Naive B cell (primary cell): ENCODE results near the gene PARP14. TPM values are rescaled to one million over a fixed set of nuclear protein-coding genes. Genes with fewer than 3 reads are reported as not detected.
A peak's percentile ranks its signal among the peaks of the same experiment; 100 is the strongest.
"Not testable (repeated sequence)": the region's sequence is repeated elsewhere in the genome, so short reads cannot be mapped to it uniquely, and the experiment has no call there.

Source experiments
- ATAC-seq, 2 donors: fragments of 150-1000 bp; cut with Tn5 transposase; 2 replicates each; pipeline ENCODE4 v1.10.0; 2021; ENCODE audit warnings: low read depth in 2 of 2, mild to moderate bottlenecking in 2 of 2, moderate library complexity in 2 of 2
- DNase-seq: peaks from one replicate; pipeline ENCODE4 v3.0.0; 2022
- H3K27ac Mint-ChIP-seq, 6 donors: one replicate each; pipeline ENCODE4 v1.8.0; 2020 to 2022; ENCODE audit warnings: mild to moderate bottlenecking in 6 of 6, mixed read lengths in 6 of 6, moderate library complexity in 5 of 6, inconsistent platforms in 2 of 6
- H3K27me3 Mint-ChIP-seq, 3 donors: one replicate each; pipeline ENCODE4 v1.8.0; 2021 to 2022; ENCODE audit warnings: mixed read lengths in 3 of 3, mild to moderate bottlenecking in 1 of 3
- H3K36me3 Mint-ChIP-seq, 2 donors: one replicate each; pipeline ENCODE4 v1.8.0; 2020 to 2022; ENCODE audit warnings: mixed read lengths in 2 of 2, inconsistent platforms in 1 of 2, mild to moderate bottlenecking in 1 of 2
- H3K4me1 Mint-ChIP-seq, 3 donors: one replicate each; pipeline ENCODE4 v1.8.0; 2020 to 2022; ENCODE audit warnings: mixed read lengths in 3 of 3, inconsistent platforms in 1 of 3, mild to moderate bottlenecking in 1 of 3, moderate library complexity in 1 of 3
- H3K4me3 Mint-ChIP-seq, 8 donors: one replicate each; pipeline ENCODE4 v1.8.0; 2020 to 2022; ENCODE audit warnings: mild to moderate bottlenecking in 8 of 8, mixed read lengths in 8 of 8, moderate library complexity in 8 of 8, inconsistent platforms in 2 of 8
- H3K9me3 Mint-ChIP-seq, 7 donors: one replicate each; pipeline ENCODE4 v1.8.0; 2020 to 2022; ENCODE audit warnings: mixed read lengths in 7 of 7, mild to moderate bottlenecking in 5 of 7, inconsistent platforms in 2 of 7, moderate library complexity in 1 of 7
- polyA plus RNA-seq, 6 donors: library from polyadenylated mRNA; unstranded; fragments of 300-500 nt; fragmentation: Illumina TruSeq; gene quantifications; one replicate each; pipeline ENCODE4 v1.2.3, GENCODE V29; 2021; ENCODE audit warnings: low read depth in 6 of 6

The PARP14 gene, protein sequence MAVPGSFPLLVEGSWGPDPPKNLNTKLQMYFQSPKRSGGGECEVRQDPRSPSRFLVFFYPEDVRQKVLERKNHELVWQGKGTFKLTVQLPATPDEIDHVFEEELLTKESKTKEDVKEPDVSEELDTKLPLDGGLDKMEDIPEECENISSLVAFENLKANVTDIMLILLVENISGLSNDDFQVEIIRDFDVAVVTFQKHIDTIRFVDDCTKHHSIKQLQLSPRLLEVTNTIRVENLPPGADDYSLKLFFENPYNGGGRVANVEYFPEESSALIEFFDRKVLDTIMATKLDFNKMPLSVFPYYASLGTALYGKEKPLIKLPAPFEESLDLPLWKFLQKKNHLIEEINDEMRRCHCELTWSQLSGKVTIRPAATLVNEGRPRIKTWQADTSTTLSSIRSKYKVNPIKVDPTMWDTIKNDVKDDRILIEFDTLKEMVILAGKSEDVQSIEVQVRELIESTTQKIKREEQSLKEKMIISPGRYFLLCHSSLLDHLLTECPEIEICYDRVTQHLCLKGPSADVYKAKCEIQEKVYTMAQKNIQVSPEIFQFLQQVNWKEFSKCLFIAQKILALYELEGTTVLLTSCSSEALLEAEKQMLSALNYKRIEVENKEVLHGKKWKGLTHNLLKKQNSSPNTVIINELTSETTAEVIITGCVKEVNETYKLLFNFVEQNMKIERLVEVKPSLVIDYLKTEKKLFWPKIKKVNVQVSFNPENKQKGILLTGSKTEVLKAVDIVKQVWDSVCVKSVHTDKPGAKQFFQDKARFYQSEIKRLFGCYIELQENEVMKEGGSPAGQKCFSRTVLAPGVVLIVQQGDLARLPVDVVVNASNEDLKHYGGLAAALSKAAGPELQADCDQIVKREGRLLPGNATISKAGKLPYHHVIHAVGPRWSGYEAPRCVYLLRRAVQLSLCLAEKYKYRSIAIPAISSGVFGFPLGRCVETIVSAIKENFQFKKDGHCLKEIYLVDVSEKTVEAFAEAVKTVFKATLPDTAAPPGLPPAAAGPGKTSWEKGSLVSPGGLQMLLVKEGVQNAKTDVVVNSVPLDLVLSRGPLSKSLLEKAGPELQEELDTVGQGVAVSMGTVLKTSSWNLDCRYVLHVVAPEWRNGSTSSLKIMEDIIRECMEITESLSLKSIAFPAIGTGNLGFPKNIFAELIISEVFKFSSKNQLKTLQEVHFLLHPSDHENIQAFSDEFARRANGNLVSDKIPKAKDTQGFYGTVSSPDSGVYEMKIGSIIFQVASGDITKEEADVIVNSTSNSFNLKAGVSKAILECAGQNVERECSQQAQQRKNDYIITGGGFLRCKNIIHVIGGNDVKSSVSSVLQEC (N-terminal part only)
- 10 to 100 TPM in 5 of 6 donors, 1 to 10 TPM in 1; 5.9 to 45.2 (median 34.2) TPM for polyA plus RNA-seq

DNA sequence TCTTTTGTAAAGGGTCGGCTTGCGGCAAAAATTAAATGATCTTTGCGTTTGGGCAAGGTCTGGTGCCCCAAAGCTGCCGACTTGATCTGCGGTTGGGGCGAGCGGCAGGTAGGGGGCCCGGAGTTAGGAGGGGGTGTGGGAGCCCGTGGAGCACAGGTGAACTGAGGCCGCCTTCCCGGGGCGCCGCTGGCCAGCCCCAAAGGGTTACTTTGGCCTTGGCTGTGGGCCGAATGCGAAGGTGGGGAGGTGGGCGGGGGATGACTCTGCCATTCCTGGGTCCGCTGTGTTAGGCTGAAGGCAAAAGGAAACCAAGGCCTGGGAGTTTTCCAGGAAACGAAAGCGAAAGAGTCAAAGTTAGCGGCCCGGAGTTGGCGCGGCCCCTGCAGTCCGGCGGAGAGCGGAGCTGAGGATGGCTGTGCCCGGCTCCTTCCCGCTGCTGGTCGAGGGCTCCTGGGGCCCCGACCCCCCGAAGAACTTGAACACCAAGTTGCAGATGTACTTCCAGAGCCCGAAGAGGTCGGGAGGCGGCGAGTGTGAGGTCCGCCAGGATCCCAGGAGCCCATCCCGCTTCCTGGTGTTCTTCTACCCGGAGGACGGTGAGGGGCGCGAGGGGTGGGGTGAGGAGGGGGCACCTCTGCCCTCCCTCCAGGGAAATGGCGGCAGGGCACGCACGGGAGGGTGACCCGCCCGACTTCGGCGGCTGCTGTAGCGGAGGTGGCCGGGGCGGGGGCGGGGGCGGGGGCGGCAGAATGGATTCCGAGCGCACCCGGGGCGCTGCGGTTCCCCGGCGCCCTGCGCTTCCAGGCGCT, at the start of gene PARP14:
PARP14 (plus strand) TSS at position 365 of the 809 bp plus-strand sequence; CDS start at position 410, 45 bp downstream.
- H3K9me3 Mint-ChIP-seq, result no peaks in the 10 kb centered on the region
- no peaks in the 10 kb centered on the region for H3K27me3 Mint-ChIP-seq
- peak; percentile 55 to 63 for ATAC-seq
- DNase-seq, result peak; percentile 73
- H3K36me3 Mint-ChIP-seq, result peaks cover 14 to 17% of the 10 kb centered on the region in 2 donors
- peak within 1 kb of the TSS in 5 of 6 donors; percentile 98 to 100 (median 100) for H3K27ac Mint-ChIP-seq
- peak within 1 kb of the TSS; percentile 86 to 99 (median 97) for H3K4me3 Mint-ChIP-seq
- peaks cover 56 to 75% (median 72%) of the 10 kb centered on the region in 3 donors for H3K4me1 Mint-ChIP-seq

DNA sequence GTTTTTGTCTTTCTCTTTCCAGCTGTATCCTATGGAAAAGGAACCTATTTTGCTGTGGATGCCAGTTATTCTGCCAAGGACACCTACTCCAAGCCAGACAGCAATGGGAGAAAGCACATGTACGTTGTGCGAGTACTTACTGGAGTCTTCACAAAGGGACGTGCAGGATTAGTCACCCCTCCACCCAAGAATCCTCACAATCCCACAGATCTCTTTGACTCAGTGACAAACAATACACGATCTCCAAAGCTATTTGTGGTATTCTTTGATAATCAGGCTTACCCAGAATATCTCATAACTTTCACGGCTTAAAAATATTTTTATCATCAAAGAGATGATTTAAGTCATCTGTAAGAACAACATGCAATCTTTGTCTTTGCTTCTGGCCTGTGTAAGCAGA, 44.9 kb upstream of the PARP14 start:
- H3K36me3 Mint-ChIP-seq, result peaks cover 9 to 37% of the 10 kb centered on the region in 2 donors

DNA sequence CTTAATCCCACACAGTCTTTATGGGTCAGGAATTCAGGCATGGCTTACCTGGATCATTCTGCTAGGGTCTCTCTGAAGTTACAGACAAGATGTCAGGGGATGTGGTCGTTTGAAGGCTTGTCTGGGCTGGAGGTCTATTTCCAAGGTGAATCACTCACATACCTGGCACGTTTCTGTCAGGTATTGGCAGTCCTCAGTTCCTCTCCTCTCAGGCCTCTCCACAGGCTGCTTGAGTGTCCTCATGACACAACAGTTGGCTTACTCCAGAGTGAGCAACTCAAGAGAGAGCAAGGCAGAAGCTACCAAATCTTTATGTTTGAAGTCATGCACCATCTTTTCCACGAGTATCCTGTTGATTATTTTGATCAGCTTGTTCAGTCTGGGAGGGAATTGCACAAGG, 43.9 kb upstream of the PARP14 start:
- ATAC-seq (no peak), DNase-seq (no peak)
- H3K36me3 Mint-ChIP-seq, result peaks cover 9 to 42% of the 10 kb centered on the region in 2 donors
- no peaks in the 10 kb centered on the region for H3K9me3 Mint-ChIP-seq
- peak overlapping the region in 3 of 6 donors; percentile 11 to 49 (median 33) for H3K27ac Mint-ChIP-seq
- H3K4me1 Mint-ChIP-seq, result peaks cover 7 to 16% (median 11%) of the 10 kb centered on the region in 3 donors
- no peaks in the 10 kb centered on the region for H3K27me3 Mint-ChIP-seq
- no peak overlapping the region for H3K4me3 Mint-ChIP-seq

More for the DNA sequence above, 44.9 kb upstream of the PARP14 start:
- H3K27ac Mint-ChIP-seq, result no peak overlapping the region
- no peak for DNase-seq
- ATAC-seq, result no peak
- H3K4me3 Mint-ChIP-seq, result no peak overlapping the region
- H3K27me3 Mint-ChIP-seq, result no peaks in the 10 kb centered on the region
- no peaks in the 10 kb centered on the region for H3K9me3 Mint-ChIP-seq
- H3K4me1 Mint-ChIP-seq, result peaks cover 7 to 16% (median 11%) of the 10 kb centered on the region in 3 donors

DNA sequence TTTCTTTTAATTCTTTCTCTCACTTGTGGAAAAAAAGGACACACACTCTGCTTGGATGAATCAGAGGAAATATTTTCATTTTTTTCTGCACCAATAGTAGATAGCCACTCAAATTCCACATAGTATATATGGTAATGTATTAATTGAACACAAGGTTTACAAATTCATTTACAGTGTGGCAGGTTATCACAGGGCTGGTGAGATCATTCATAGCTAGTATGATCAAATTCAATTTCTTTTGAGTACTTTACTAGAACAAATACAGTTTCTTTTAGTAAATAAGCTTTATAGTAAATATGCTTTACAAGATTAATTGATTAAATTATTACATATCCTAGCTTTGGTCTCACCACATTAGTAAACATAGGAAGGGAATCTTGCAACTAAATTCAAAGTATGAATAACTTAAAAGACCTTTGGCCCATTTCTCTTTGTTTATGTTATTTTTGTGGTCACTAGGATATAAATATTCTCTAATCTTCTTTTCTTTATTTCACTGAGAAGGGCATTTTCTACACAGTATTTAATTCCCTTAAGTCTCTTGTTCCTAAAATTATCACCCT, 40.1 kb upstream of the PARP14 start:
- H3K27me3 Mint-ChIP-seq, result no peaks in the 10 kb centered on the region
- H3K4me1 Mint-ChIP-seq, result peaks cover 4 to 13% (median 10%) of the 10 kb centered on the region in 3 donors
- peaks cover 0 to 30% of the 10 kb centered on the region in 2 donors for H3K36me3 Mint-ChIP-seq
- no peaks in the 10 kb centered on the region for H3K9me3 Mint-ChIP-seq
- ATAC-seq, result no peak
- H3K4me3 Mint-ChIP-seq, result no peak overlapping the region
- H3K27ac Mint-ChIP-seq, result peak overlapping the region in 4 of 6 donors; percentile 2 to 85 (median 66)
- no peak for DNase-seq

DNA sequence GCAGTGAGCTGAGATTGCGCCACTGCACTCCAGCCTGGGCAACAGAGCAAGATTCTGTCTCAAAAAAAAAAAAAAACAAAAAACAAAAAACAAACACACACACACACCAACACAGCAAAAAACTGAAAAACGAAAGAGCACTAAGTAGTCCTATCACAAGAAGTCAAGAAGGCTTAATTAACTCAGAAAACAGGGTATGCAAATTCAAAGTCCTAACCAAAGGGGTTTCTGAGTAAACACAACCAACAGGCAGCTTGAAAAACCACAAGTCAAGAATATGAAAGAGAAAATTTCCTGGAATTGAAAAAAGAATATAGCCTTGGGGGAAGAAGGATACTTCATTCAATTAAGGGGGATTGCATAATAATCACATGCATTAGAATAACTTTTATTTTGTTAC, 37.7 kb upstream of the PARP14 start:
- H3K36me3 Mint-ChIP-seq, result peaks cover 0 to 13% of the 10 kb centered on the region in 2 donors
- no peak for ATAC-seq
- peak overlapping the region in 2 of 6 donors; percentile 36 to 87 for H3K27ac Mint-ChIP-seq
- H3K9me3 Mint-ChIP-seq, result no peaks in the 10 kb centered on the region
- H3K4me3 Mint-ChIP-seq, result no peak overlapping the region
- H3K4me1 Mint-ChIP-seq, result peaks cover 15 to 32% (median 27%) of the 10 kb centered on the region in 3 donors
- no peak for DNase-seq
- H3K27me3 Mint-ChIP-seq, result no peaks in the 10 kb centered on the region

DNA sequence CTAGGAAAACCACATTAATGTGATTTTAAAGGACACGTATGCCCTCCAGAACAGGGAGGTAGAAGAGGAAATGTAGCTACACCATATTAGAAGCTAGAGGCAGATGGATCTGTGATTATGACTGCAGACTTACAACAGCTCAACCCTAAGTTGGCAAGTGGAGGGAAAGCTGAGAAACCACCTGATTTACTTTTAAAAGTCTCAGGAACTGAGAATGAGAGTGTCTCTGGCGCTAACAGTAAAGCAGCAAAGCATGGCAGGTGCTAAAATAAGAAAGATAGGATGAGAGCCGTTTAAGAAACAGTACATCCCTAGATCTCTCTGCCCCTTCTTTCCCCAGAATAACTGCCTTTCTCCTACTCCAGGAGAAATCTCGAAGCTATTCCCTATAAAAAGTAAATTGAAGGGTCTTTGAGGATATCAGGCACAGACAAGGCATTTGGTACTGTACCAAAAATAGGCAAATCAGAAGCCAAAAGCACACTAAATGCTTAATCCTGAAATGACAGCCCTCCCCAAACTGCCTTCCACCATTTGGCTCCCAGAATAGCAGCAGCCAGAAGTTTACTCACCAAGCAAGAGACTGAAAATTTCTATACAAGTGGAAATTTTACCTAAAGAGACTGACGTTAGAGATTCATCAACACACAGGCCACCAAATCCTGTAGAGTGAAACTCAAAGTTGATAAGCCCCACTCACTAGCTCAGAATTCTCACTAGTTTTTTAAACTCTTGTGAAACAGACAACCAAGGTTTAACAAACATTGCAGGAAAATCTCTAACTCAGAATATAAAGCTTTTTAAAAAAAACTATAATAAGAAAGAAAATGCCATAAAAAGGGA, 34.3 kb upstream of the PARP14 start:
- no peak for ATAC-seq
- DNase-seq, result no peak
- Mint-ChIP-seq H3K9me3 (no peaks in the 10 kb centered on the region), H3K4me3 (peak overlapping the region in 3 of 8 donors; percentile 12 to 86 (median 62)), H3K27ac (peak overlapping the region in 2 of 6 donors; percentile 76), H3K36me3 (peaks cover 0 to under 1% of the 10 kb centered on the region in 2 donors), H3K4me1 (peaks cover 15 to 32% (median 23%) of the 10 kb centered on the region in 3 donors), H3K27me3 (no peaks in the 10 kb centered on the region)

DNA sequence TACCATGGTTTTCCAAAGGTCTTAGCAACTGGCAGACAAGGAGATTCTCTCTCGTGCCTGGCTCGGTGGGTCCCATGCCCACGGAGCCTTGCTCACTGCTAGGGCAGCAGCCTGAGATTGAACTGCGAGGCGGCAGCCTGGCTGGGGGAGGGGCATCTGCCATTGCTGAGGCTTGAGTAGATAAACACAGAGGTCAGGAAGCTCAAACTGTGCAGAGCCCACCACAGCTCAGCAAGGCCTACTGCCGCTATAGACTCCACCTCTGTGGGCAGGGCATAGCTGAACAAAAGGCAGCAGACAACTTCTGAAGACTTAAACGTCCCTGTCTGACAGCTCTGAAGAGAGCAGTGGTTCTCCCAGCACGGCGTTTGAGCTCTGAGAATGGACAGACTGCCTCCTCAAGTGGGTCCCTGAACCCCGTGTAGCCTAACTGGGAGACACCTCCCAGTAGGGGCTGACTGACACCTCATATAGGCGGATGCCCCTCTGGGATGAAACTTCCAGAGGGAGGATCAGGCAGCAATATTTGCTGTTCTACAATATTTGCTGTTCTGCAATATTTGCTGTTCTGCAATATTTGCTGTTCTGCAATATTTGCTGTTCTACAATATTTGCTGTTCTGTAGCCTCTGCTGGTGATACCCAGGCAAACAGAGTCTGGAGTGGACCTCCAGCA, 29.3 kb upstream of the PARP14 start:
- not testable (repeated sequence) for H3K27me3 Mint-ChIP-seq, H3K4me3 Mint-ChIP-seq, H3K9me3 Mint-ChIP-seq, DNase-seq, H3K27ac Mint-ChIP-seq, ATAC-seq, H3K36me3 Mint-ChIP-seq
- H3K4me1 Mint-ChIP-seq, result peaks cover 6 to 17% (median 11%) of the 10 kb centered on the region in 3 donors

DNA sequence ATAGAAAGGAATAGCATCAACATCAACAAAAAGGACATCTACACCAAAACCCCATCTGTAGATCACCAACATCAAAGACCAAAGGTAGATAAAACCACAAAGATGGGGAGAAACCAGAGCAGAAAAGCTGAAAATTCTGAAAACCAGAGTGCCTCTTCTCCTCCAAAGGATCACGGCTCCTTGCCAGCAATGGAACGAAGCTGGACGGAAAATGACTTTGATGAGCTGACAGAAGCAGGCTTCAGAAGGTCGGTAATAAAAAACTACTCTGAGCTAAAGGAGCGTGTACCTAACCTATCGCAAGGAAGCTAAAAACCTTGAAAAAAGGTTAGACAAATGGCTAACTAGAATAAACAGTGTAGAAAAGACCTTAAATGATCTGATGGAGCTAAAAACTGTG, 28.7 kb upstream of the PARP14 start:
- not testable (repeated sequence) for ATAC-seq, H3K4me3 Mint-ChIP-seq, H3K27ac Mint-ChIP-seq, H3K9me3 Mint-ChIP-seq, H3K36me3 Mint-ChIP-seq, H3K27me3 Mint-ChIP-seq, DNase-seq
- H3K4me1 Mint-ChIP-seq, result peaks cover 3 to 11% (median 5%) of the 10 kb centered on the region in 3 donors

DNA sequence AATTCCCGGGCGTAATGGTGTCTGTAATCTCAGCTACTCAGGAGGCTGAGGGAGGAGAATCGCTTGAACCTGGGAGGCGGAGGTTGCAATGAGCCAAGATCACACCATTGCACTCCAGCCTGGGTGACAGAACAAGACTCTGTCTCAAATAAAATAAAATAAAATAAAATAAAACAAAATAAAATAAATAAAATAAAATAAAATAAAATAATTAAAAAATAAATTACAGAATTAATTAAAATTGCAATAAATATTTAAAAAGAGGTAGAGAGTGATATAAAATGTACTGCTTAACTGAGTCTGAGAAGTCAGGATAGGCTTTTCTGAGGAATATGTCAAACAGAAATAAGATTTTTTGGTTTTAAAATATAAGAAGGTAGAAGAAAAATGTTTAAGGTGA, 22.3 kb upstream of the PARP14 start:
- H3K27ac Mint-ChIP-seq, H3K27me3 Mint-ChIP-seq, H3K36me3 Mint-ChIP-seq, H3K9me3 Mint-ChIP-seq, ATAC-seq, DNase-seq: not testable (repeated sequence)
- Mint-ChIP-seq H3K4me3 (peak overlapping the region in 1 of 8 donors; percentile 54), H3K4me1 (peaks cover 7 to 11% (median 11%) of the 10 kb centered on the region in 3 donors)

DNA sequence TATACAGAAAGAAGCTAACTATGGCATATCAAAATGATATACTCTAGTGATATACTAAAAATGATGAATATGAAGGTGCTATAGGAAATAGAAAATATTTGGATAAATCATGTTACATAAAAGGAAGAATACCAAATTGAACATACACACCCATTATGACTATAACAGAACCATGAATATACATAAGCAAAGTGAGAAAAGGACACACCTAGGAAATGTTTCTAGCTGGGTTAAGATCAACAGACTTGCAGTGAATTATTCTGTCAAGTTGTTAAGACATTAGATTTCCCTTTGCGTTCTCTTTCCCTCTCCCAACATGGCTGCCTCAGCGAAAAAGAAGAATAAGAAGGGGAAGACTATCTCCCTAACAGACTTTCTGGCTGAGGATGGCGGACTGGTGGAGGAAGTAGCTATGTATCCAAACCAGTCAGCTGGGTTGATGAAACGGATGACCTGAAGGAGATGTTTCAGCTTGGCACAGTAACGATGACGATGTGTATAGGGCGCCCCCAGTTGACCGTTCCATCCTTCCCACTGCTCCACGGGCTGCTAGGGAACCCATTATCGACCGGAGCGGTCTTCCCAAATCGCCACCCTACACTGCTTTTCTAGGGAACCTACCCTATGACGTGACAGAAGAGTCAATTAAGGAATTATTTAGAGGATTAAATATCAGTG, 20.2 kb upstream of the PARP14 start:
- Mint-ChIP-seq H3K9me3 (peaks cover 0 to 10% (median 7%) of the 10 kb centered on the region in 7 donors), H3K4me1 (peaks cover 7 to 11% (median 9%) of the 10 kb centered on the region in 3 donors), H3K4me3 (no peak overlapping the region), H3K27me3 (no peaks in the 10 kb centered on the region), H3K27ac (peak overlapping the region in 1 of 6 donors; percentile 70), H3K36me3 (peaks cover 0 to 10% of the 10 kb centered on the region in 2 donors)
- DNase-seq (no peak), ATAC-seq (no peak)
